ENCODE results near the gene UBA6.
"Not testable (repeated sequence)": the region's sequence is repeated elsewhere in the genome, so short reads cannot be mapped to it uniquely, and the experiment has no call there.

The UBA6 gene

GRCh38 chr4:67721770-67722597 lies 21.0 kb upstream of the UBA6 start:
- H3K4me1 Mint-ChIP-seq (ENCODE audit: low read depth) = peaks cover 9% of the 10 kb centered on the region
- peak overlapping the region; percentile 21 for H3K27ac Mint-ChIP-seq
- H3K4me3 Mint-ChIP-seq = no peak overlapping the region
- H3K36me3 Mint-ChIP-seq (ENCODE audit: low read depth) = peaks cover 48% of the 10 kb centered on the region
- DNase-seq (ENCODE audit: low spot score) = no peak
- peaks cover 8% of the 10 kb centered on the region for H3K9me3 Mint-ChIP-seq
- H3K27me3 Mint-ChIP-seq (ENCODE audit: low read depth) = no peaks in the 10 kb centered on the region

- Mint-ChIP-seq H3K9me3 (peaks cover 3% of the 10 kb centered on the region), H3K27ac (peak overlapping the region; percentile 21), H3K27me3 (ENCODE audit: low read depth) (no peaks in the 10 kb centered on the region), H3K4me1 (ENCODE audit: low read depth) (peaks cover 6% of the 10 kb centered on the region), H3K36me3 (ENCODE audit: low read depth) (peaks cover 50% of the 10 kb centered on the region), H3K4me3 (no peak overlapping the region)
- DNase-seq (ENCODE audit: low spot score) = no peak
Measured at GRCh38 chr4:67721315-67721769, 20.4 kb upstream of the UBA6 start.

GRCh38 chr4:67719953-67720617 lies 19.1 kb upstream of the UBA6 start:
- Mint-ChIP-seq H3K36me3 (ENCODE audit: low read depth) (peaks cover 50% of the 10 kb centered on the region), H3K27ac (no peak overlapping the region), H3K4me1 (ENCODE audit: low read depth) (peaks cover 4% of the 10 kb centered on the region), H3K27me3 (ENCODE audit: low read depth) (no peaks in the 10 kb centered on the region), H3K9me3 (no peaks in the 10 kb centered on the region), H3K4me3 (no peak overlapping the region)
- DNase-seq (ENCODE audit: low spot score) = no peak

- Mint-ChIP-seq H3K27ac (no peak overlapping the region), H3K9me3 (no peaks in the 10 kb centered on the region), H3K27me3 (ENCODE audit: low read depth) (no peaks in the 10 kb centered on the region), H3K4me3 (no peak overlapping the region), H3K4me1 (ENCODE audit: low read depth) (peaks cover 13% of the 10 kb centered on the region), H3K36me3 (ENCODE audit: low read depth) (peaks cover 55% of the 10 kb centered on the region)
- DNase-seq (ENCODE audit: low spot score) = no peak
Measured at GRCh38 chr4:67718848-67719247, 17.9 kb upstream of the UBA6 start.

- Mint-ChIP-seq H3K9me3 (no peaks in the 10 kb centered on the region), H3K4me1 (ENCODE audit: low read depth) (peaks cover 18% of the 10 kb centered on the region), H3K4me3 (no peak overlapping the region), H3K27me3 (ENCODE audit: low read depth) (no peaks in the 10 kb centered on the region), H3K27ac (no peak overlapping the region), H3K36me3 (ENCODE audit: low read depth) (peaks cover 46% of the 10 kb centered on the region)
- DNase-seq (ENCODE audit: low spot score) = no peak
Measured at GRCh38 chr4:67717586-67717985, 16.6 kb upstream of the UBA6 start.

- Mint-ChIP-seq H3K4me3 (no peak overlapping the region), H3K27ac (no peak overlapping the region), H3K4me1 (ENCODE audit: low read depth) (peaks cover 20% of the 10 kb centered on the region), H3K9me3 (no peaks in the 10 kb centered on the region), H3K36me3 (ENCODE audit: low read depth) (peaks cover 27% of the 10 kb centered on the region), H3K27me3 (ENCODE audit: low read depth) (no peaks in the 10 kb centered on the region)
- DNase-seq (ENCODE audit: low spot score) = no peak
Measured at GRCh38 chr4:67714955-67715354, 14.0 kb upstream of the UBA6 start.

- peaks cover 20% of the 10 kb centered on the region for H3K4me1 Mint-ChIP-seq (ENCODE audit: low read depth)
- H3K4me3 Mint-ChIP-seq = no peak overlapping the region
- DNase-seq (ENCODE audit: low spot score) = peak; percentile 66
- H3K27ac Mint-ChIP-seq = peak overlapping the region; percentile 73
- H3K36me3 Mint-ChIP-seq (ENCODE audit: low read depth) = peaks cover 33% of the 10 kb centered on the region
- no peaks in the 10 kb centered on the region for H3K27me3 Mint-ChIP-seq (ENCODE audit: low read depth)
- peaks cover 2% of the 10 kb centered on the region for H3K9me3 Mint-ChIP-seq
Measured at GRCh38 chr4:67714248-67714583, 13.3 kb upstream of the UBA6 start.

- H3K36me3 Mint-ChIP-seq (ENCODE audit: low read depth) = peaks cover 31% of the 10 kb centered on the region
- peak overlapping the region; percentile 73 for H3K27ac Mint-ChIP-seq
- H3K4me3 Mint-ChIP-seq = no peak overlapping the region
- peaks cover 20% of the 10 kb centered on the region for H3K4me1 Mint-ChIP-seq (ENCODE audit: low read depth)
- peaks cover 7% of the 10 kb centered on the region for H3K9me3 Mint-ChIP-seq
- H3K27me3 Mint-ChIP-seq (ENCODE audit: low read depth) = no peaks in the 10 kb centered on the region
- no peak for DNase-seq (ENCODE audit: low spot score)
Measured at GRCh38 chr4:67713529-67714247, 12.7 kb upstream of the UBA6 start.

GRCh38 chr4:67712650-67713528 lies 11.9 kb upstream of the UBA6 start:
- H3K4me3 Mint-ChIP-seq = no peak overlapping the region
- no peaks in the 10 kb centered on the region for H3K27me3 Mint-ChIP-seq (ENCODE audit: low read depth)
- peaks cover 15% of the 10 kb centered on the region for H3K9me3 Mint-ChIP-seq
- H3K36me3 Mint-ChIP-seq (ENCODE audit: low read depth) = peaks cover 38% of the 10 kb centered on the region
- peak overlapping the region; percentile 55 for H3K27ac Mint-ChIP-seq
- no peak for DNase-seq (ENCODE audit: low spot score)
- peaks cover 20% of the 10 kb centered on the region for H3K4me1 Mint-ChIP-seq (ENCODE audit: low read depth)

GRCh38 chr4:67712000-67712625 lies 11.2 kb upstream of the UBA6 start:
- Mint-ChIP-seq H3K4me1 (ENCODE audit: low read depth) (peaks cover 20% of the 10 kb centered on the region), H3K27me3 (ENCODE audit: low read depth) (no peaks in the 10 kb centered on the region), H3K27ac (peak overlapping the region; percentile 55), H3K36me3 (ENCODE audit: low read depth) (peaks cover 35% of the 10 kb centered on the region), H3K4me3 (no peak overlapping the region), H3K9me3 (peaks cover 19% of the 10 kb centered on the region)
- DNase-seq (ENCODE audit: low spot score) = no peak

- DNase-seq (ENCODE audit: low spot score); H3K27ac Mint-ChIP-seq; H3K27me3 Mint-ChIP-seq (ENCODE audit: low read depth); H3K4me3 Mint-ChIP-seq: not testable (repeated sequence)
- H3K4me1 Mint-ChIP-seq (ENCODE audit: low read depth) = peaks cover 32% of the 10 kb centered on the region
- peaks cover 48% of the 10 kb centered on the region for H3K9me3 Mint-ChIP-seq
- peaks cover 62% of the 10 kb centered on the region for H3K36me3 Mint-ChIP-seq (ENCODE audit: low read depth)
Measured at GRCh38 chr4:67706682-67707081, 5.7 kb upstream of the UBA6 start.

GRCh38 chr4:67704843-67705242 lies 3.9 kb upstream of the UBA6 start:
- Mint-ChIP-seq H3K4me1 (ENCODE audit: low read depth) (peaks cover 36% of the 10 kb centered on the region), H3K27ac (no peak overlapping the region), H3K9me3 (peaks cover 48% of the 10 kb centered on the region), H3K4me3 (no peak overlapping the region), H3K36me3 (ENCODE audit: low read depth) (peaks cover 65% of the 10 kb centered on the region), H3K27me3 (ENCODE audit: low read depth) (no peaks in the 10 kb centered on the region)
- no peak for DNase-seq (ENCODE audit: low spot score)

GRCh38 chr4:67702166-67702565 lies 1.2 kb upstream of the UBA6 start:
- H3K4me3 Mint-ChIP-seq = peak overlapping the region; percentile 99
- peaks cover 29% of the 10 kb centered on the region for H3K9me3 Mint-ChIP-seq
- H3K27me3 Mint-ChIP-seq (ENCODE audit: low read depth) = no peaks in the 10 kb centered on the region
- peak overlapping the region; percentile 99 for H3K27ac Mint-ChIP-seq
- H3K36me3 Mint-ChIP-seq (ENCODE audit: low read depth) = peaks cover 55% of the 10 kb centered on the region
- DNase-seq (ENCODE audit: low spot score) = no peak
- H3K4me1 Mint-ChIP-seq (ENCODE audit: low read depth) = peaks cover 48% of the 10 kb centered on the region
